ENCODE data around the gene RND2. TPM values are rescaled to one million over a fixed set of nuclear protein-coding genes. Genes with fewer than 3 reads are reported as not detected.

Gene RND2
- total and polyA plus RNA-seq, 2 of the 13 experiments (the other 11 are each of a cell fraction or from before 2014, with no cell fraction given), result 0.05 to 0.11 TPM

- TF ChIP-seq TFE3 (CRISPR knock-in tag; IDR thresholded peaks at IDR 0.05) (no peak), TSC22D2 (CRISPR knock-in tag; IDR thresholded peaks at IDR 0.05; ENCODE audit: borderline replicate concordance) (no peak), GLI4 (CRISPR knock-in tag; IDR thresholded peaks at IDR 0.05; ENCODE audit: borderline replicate concordance) (peak; percentile 81; the same call in 1 of the 2 replicates), ATF7 (IDR thresholded peaks at IDR 0.05) (no peak), ATF7 (CRISPR knock-in tag; IDR thresholded peaks at IDR 0.05) (peak; percentile 80; the same call in 1 of the 2 replicates), ZNF235 (CRISPR knock-in tag; IDR thresholded peaks at IDR 0.05; ENCODE audit: borderline replicate concordance) (peak; percentile 29; the same call in 1 of the 2 replicates), ZNF558 (CRISPR knock-in tag; IDR thresholded peaks at IDR 0.05; ENCODE audit: borderline replicate concordance) (peak; percentile 12; the same call in 1 of the 2 replicates), NAIF1 (CRISPR knock-in tag; IDR thresholded peaks at IDR 0.05; ENCODE audit: borderline replicate concordance) (0 out of 2 replicates have a peak, but pooled peaks have one; percentile 88), ZNF557 (CRISPR knock-in tag; IDR thresholded peaks at IDR 0.05) (peak; percentile 84; the same call in 1 of the 2 replicates), YEATS4 (CRISPR knock-in tag; IDR thresholded peaks at IDR 0.05; ENCODE audit: borderline replicate concordance) (peak; percentile 91), DZIP1 (CRISPR knock-in tag; IDR thresholded peaks at IDR 0.05) (peak; percentile 94), USF2 (IDR thresholded peaks at IDR 0.05; ENCODE audit: low read depth, low read length) (no peak), USF2 (CRISPR knock-in tag; IDR thresholded peaks at IDR 0.05; ENCODE audit: borderline replicate concordance) (no peak), ZNF850 (CRISPR knock-in tag; conservative IDR thresholded peaks at IDR 0.05) (no peak), ZNF7 (CRISPR knock-in tag; IDR thresholded peaks at IDR 0.05) (no peak), JUND (CRISPR knock-in tag; IDR thresholded peaks at IDR 0.05) (no peak), RXRB (CRISPR knock-in tag; IDR thresholded peaks at IDR 0.05; ENCODE audit: borderline replicate concordance) (no peak), KLF11 (CRISPR knock-in tag; IDR thresholded peaks at IDR 0.05) (no peak), PHF21A (CRISPR knock-in tag; IDR thresholded peaks at IDR 0.05) (no peak), ZNF24 (IDR thresholded peaks at IDR 0.05) (no peak), TRAFD1 (CRISPR knock-in tag; IDR thresholded peaks at IDR 0.05; ENCODE audit: borderline replicate concordance) (no peak), GABPB1 (CRISPR knock-in tag; IDR thresholded peaks at IDR 0.05) (peak; percentile 74; the same call in 1 of the 2 replicates)
Measured at GRCh38 chr17:43021741-43022512, 3.1 kb upstream of the RND2 start, which contains the start of gene VAT1 (continued).

Measured in HepG2 (cell line).